ENCODE measurements around the gene C17orf114.

DNA sequence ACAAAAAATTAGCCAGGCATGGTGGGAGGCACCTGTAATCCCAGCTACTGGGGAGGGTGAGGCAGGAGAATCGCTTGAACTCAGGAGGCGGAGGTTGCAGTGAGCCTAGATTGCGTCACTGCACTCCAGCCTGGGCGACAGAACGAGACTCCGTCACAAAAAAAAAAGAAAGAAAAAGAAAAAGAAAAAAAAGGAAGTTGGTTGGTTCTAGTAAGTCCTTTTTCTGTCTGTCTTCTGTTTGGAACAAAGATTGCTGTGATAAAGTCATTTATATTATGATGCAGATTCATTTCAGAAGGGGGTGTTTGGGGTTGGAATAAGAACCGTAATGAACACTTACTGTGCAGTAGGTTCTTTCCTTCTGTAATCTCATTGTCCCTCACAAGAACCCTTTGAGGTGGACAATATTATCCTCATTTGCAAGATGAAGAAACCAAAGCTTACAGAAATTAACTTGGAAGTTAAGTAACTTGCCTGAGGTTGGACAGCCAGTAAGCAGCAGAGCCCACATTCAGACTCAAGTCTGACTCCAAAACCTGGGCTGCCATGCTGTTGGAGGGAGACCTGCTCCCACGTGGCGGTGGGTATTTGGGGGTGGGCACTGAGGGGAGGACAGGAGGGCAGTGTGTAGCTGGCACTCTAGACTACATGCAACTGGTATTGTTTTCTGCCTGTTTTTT lies 41.3 kb upstream of the C17orf114 start:
- TF ChIP-seq EHF (CRISPR knock-in tag; IDR thresholded peaks at IDR 0.05) = no peak
- no peak for TF ChIP-seq RAD21 (conservative IDR thresholded peaks at IDR 0.05 in 1 of 2, IDR thresholded peaks at IDR 0.05 in 1 of 2)
- TF ChIP-seq, protein P1, sequence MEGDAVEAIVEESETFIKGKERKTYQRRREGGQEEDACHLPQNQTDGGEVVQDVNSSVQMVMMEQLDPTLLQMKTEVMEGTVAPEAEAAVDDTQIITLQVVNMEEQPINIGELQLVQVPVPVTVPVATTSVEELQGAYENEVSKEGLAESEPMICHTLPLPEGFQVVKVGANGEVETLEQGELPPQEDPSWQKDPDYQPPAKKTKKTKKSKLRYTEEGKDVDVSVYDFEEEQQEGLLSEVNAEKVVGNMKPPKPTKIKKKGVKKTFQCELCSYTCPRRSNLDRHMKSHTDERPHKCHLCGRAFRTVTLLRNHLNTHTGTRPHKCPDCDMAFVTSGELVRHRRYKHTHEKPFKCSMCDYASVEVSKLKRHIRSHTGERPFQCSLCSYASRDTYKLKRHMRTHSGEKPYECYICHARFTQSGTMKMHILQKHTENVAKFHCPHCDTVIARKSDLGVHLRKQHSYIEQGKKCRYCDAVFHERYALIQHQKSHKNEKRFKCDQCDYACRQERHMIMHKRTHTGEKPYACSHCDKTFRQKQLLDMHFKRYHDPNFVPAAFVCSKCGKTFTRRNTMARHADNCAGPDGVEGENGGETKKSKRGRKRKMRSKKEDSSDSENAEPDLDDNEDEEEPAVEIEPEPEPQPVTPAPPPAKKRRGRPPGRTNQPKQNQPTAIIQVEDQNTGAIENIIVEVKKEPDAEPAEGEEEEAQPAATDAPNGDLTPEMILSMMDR (IDR thresholded peaks at IDR 0.05) = no peak

Data from A549 (cell line).